ENCODE results near the gene MAP2K2. TPM values are rescaled to one million over a fixed set of nuclear protein-coding genes. Genes with fewer than 3 reads are reported as not detected.
"Not testable (repeated sequence)": the region's sequence is repeated elsewhere in the genome, so short reads cannot be mapped to it uniquely, and the experiment has no call there.

MAP2K2 gene
- total RNA-seq, 3 donors from 2014 or later, result 50.8 to 72.8 (median 64.5) TPM

DNA sequence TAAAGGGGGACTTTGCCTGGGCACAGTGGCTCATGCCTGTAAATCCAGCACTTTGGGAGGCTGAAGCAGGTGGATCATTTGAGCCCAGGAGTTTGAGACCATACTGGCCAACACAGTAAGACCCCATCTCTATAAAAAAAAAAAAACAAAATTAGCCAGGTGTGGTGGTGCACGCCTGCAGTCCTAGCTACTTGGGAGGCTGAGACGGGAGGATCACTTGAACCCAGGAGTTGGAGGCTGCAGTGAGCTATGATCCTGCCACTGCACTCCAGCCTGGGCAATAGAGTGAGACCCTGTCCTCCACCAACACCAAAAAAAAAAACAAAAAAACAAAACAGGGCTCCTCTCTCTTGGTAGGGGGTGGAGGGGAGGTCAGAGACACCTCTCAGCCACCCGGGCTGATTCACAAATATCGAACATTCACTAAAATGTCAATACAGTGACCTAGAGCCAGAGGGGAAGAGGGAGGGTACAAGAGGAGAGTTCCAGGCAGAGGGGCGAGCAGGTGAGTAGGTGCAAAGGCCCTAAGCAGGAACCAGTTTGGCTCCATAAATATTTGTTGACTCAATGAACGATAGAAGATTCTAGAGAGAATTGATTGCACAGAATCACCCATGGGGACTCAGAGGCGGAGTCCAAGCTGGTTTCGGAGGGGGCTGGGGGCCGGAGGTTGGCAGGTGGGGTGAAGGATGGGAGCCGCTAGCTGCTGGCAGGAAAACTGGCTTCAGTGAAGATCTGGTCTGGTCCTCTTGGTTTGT is 28.5 kb upstream of the MAP2K2 start:
- Histone ChIP-seq H3K27me3 (peaks cover 0 to 24% of the 10 kb centered on the region in 2 donors), H3K9me3 (no peaks in the 10 kb centered on the region), H3K36me3 (no peaks in the 10 kb centered on the region), H3K27ac (no peak overlapping the region), H3K4me3 (no peak overlapping the region), H3K4me1 (no peaks in the 10 kb centered on the region)
- TF ChIP-seq POLR2AphosphoS5 (IDR thresholded peaks at IDR 0.05) (no peak), POLR2A (IDR thresholded peaks at IDR 0.05) (no peak)
- TF ChIP-seq, protein P1, sequence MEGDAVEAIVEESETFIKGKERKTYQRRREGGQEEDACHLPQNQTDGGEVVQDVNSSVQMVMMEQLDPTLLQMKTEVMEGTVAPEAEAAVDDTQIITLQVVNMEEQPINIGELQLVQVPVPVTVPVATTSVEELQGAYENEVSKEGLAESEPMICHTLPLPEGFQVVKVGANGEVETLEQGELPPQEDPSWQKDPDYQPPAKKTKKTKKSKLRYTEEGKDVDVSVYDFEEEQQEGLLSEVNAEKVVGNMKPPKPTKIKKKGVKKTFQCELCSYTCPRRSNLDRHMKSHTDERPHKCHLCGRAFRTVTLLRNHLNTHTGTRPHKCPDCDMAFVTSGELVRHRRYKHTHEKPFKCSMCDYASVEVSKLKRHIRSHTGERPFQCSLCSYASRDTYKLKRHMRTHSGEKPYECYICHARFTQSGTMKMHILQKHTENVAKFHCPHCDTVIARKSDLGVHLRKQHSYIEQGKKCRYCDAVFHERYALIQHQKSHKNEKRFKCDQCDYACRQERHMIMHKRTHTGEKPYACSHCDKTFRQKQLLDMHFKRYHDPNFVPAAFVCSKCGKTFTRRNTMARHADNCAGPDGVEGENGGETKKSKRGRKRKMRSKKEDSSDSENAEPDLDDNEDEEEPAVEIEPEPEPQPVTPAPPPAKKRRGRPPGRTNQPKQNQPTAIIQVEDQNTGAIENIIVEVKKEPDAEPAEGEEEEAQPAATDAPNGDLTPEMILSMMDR (IDR thresholded peaks at IDR 0.05), result no peak
- intact Hi-C loops (cut with DNase I; ENCODE audit: low total_unique reads), result loop anchor here (10.0 kb wide), 1 partner anchor 1588 kb away; no protein-coding TSS in a partner anchor
- DNase-seq (ENCODE audit: low spot score in 2 of 2), result no peak

- no peak overlapping the region for H3K27ac ChIP-seq
- no peak overlapping the region for H3K4me3 ChIP-seq
- no peaks in the 10 kb centered on the region for H3K9me3 ChIP-seq
- TF ChIP-seq, protein P1 (IDR thresholded peaks at IDR 0.05), result no peak
- TF ChIP-seq POLR2A (IDR thresholded peaks at IDR 0.05), result no peak
- no peak for TF ChIP-seq POLR2AphosphoS5 (IDR thresholded peaks at IDR 0.05)
- DNase-seq (ENCODE audit: low spot score in 2 of 2), result no peak
- H3K4me1 ChIP-seq, result no peaks in the 10 kb centered on the region
- peaks cover 0 to 24% of the 10 kb centered on the region in 2 donors for H3K27me3 ChIP-seq
- intact Hi-C loops (cut with DNase I; ENCODE audit: low total_unique reads), result loop anchor here (10.0 kb wide), 1 partner anchor 1587 kb away; no protein-coding TSS in a partner anchor
- no peaks in the 10 kb centered on the region for H3K36me3 ChIP-seq
Measured at GRCh38 chr19:4151623-4152022, 27.7 kb upstream of the MAP2K2 start.

DNA sequence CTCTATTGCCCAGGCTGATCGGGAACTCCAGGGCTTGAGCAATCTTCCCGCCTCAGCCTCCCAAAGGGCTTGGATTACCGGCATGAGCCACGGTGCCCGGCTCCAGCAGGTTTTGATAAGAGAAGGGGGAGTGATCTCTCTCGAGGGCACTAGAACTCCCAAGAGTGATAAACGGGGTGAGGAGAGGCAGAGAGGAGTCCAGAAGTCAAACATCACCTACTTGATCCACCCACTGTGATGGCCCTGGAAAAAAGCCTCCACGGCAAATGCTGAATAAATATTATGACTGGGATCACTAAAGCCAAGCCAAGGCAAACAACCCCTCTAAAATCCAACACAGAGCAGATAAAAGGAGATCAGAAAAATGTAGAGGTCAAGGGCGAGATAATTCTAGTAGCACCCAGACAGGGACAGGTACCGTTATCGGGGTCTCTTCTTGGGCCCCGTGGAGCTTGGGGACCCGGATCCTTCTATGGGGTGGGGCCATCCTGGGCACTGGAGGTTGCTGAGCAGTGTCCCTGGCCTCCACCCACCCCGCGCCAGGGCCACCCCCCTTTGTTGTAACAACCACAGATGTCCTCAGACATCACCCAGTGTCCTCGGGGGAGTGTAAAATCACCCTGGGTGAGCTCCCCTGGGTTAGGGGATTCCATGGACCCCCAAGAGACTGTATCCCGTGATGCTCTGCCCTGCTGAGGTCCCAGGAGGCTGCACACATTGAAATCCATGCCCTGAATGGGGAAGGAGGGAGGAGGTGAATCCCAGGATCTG is 25.8 kb upstream of the MAP2K2 start:
- no peak for TF ChIP-seq POLR2A (IDR thresholded peaks at IDR 0.05)
- no peak for TF ChIP-seq POLR2AphosphoS5 (IDR thresholded peaks at IDR 0.05)
- TF ChIP-seq, protein P1 (IDR thresholded peaks at IDR 0.05), result no peak
- Histone ChIP-seq H3K4me3 (no peak overlapping the region), H3K4me1 (no peaks in the 10 kb centered on the region), H3K36me3 (no peaks in the 10 kb centered on the region), H3K27ac (no peak overlapping the region), H3K27me3 (peaks cover 0 to 29% of the 10 kb centered on the region in 2 donors), H3K9me3 (no peaks in the 10 kb centered on the region)
- intact Hi-C loops (cut with DNase I; ENCODE audit: low total_unique reads), result loop anchor here (5.0 to 10.0 kb wide), 2 partner anchors 927 to 1585 kb away; partner anchors contain the start of gene CELF5
- DNase-seq (ENCODE audit: low spot score in 2 of 2), result no peak

DNA sequence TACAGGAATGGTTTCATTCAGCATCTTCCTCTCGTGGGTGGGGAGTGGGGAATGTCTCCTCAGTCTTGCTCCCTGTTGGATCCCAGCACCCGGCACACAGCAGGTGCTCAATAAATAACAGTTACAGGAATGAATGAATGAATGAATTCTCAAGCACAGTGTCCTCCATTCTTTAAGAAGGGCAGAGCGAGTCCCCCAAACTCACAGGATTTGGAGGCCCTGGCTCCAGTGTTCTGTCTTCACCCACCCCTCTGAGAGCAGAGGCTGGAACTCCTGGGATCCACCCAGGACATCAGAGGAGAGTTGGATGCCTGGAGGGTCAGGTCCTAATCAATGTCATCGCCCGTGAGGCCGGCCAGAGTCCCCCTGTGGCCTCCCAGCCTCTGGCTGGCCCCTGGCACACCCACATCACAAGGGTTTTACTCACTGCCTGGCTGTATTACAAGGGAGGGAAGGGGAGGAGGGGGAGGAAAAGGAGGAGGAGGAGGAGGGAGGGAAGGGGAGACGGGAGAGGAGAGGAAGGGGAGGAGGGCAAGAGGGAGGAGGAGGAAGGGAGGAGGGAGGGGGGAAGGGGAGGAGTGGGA is 20.8 kb upstream of the MAP2K2 start:
- intact Hi-C loops (cut with DNase I; ENCODE audit: low total_unique reads), result loop anchor here (5.0 kb wide), 1 partner anchor 922 kb away; the partner anchor contains the start of gene CELF5
- Histone ChIP-seq H3K9me3 (no peaks in the 10 kb centered on the region), H3K27ac (no peak overlapping the region), H3K4me1 (no peaks in the 10 kb centered on the region), H3K27me3 (peaks cover 0 to 10% of the 10 kb centered on the region in 2 donors), H3K36me3 (no peaks in the 10 kb centered on the region), H3K4me3 (no peak overlapping the region)
- TF ChIP-seq, protein P1 (IDR thresholded peaks at IDR 0.05), result no peak
- TF ChIP-seq POLR2AphosphoS5 (IDR thresholded peaks at IDR 0.05) (no peak), POLR2A (IDR thresholded peaks at IDR 0.05) (no peak)
- no peak for DNase-seq (ENCODE audit: low spot score in 2 of 2)

DNA sequence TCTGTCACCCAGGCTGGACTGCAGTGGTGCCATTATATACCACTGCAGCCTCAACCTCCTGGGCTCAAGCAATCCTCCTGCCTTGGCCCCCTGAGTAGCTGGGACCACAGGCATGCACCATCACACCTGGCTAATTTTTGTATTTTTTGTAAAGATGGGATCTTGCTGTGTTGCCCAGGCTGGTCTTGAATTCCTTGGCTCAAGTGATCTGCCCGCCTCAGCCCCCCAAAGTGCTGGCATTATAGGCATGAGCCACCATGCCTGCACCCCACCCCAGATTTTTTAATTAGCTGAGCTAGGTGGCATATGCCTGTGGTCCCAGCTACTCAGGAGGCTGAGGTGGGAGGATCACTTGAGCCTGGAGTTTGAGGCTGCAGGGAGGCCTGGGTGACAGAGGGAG is 19.0 kb upstream of the MAP2K2 start:
- DNase-seq (ENCODE audit: low spot score in 2 of 2); H3K27me3 ChIP-seq; H3K4me1 ChIP-seq; H3K27ac ChIP-seq; H3K36me3 ChIP-seq; H3K4me3 ChIP-seq; intact Hi-C loops (cut with DNase I; ENCODE audit: low total_unique reads); H3K9me3 ChIP-seq: not testable (repeated sequence)
